ENCODE data around the gene RIC8B. TPM values are rescaled to one million over a fixed set of nuclear protein-coding genes. Genes with fewer than 3 reads are reported as not detected.

The RIC8B gene
- polyA plus RNA-seq, 2 donors, result 1.2 to 1.5 TPM

DNA sequence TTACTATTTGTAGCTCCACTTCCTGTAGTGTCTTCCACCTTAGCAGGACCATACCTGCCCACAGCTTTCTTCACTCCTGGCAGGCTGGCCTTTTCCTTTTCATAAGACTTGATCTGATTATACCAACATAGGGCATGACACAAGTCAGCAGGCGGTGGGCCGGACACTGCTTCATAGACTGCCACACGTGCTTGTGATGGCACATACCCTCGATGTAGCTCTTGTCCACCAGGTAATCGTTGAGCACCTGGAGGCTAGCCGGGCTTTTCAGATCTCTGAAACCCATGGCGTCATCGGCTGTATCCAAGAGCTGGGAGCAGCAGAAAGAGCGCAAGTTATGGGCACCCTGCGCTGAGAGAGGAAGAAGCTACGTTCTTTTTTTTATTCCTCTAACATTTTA is 127.6 kb downstream of the RIC8B start:
- H3K4me1 ChIP-seq (ENCODE audit: control insufficient read depth in 2 of 2, insufficient read depth in 2 of 2, low read length in 1 of 2), result peaks cover 3 to 5% of the 10 kb centered on the region in 2 donors
- no peak overlapping the region for H3K4me3 ChIP-seq (ENCODE audit: low read depth in 1 of 2, low read length in 2 of 2)
- no peaks in the 10 kb centered on the region for H3K36me3 ChIP-seq (ENCODE audit: control insufficient read depth in 2 of 2, insufficient read depth in 2 of 2, low read length in 1 of 2)
- WGBS, 2 donors, result 89 to 91% methylated on average over 11 of the region's 11 CpGs
- no peaks in the 10 kb centered on the region for H3K27me3 ChIP-seq (ENCODE audit: control insufficient read depth in 1 of 2, insufficient read depth in 2 of 2, low read length in 2 of 2)
- H3K9me3 ChIP-seq (ENCODE audit: control insufficient read depth in 2 of 2, insufficient read depth in 1 of 2, low read depth in 1 of 2, low read length in 1 of 2), result no peaks in the 10 kb centered on the region
- H3K27ac ChIP-seq (ENCODE audit: low read depth in 2 of 2, low read length in 1 of 2), result no peak overlapping the region

- 8 to 10% methylated on average over 28 of the region's 28 CpGs for WGBS, 2 donors
- Histone ChIP-seq H3K36me3 (ENCODE audit: control insufficient read depth in 2 of 2, insufficient read depth in 2 of 2, low read length in 1 of 2) (no peaks in the 10 kb centered on the region), H3K4me3 (ENCODE audit: low read depth in 1 of 2, low read length in 2 of 2) (peak overlapping the region in 1 of 2 donors; percentile 45), H3K4me1 (ENCODE audit: control insufficient read depth in 2 of 2, insufficient read depth in 2 of 2, low read length in 1 of 2) (peaks cover 3 to 5% of the 10 kb centered on the region in 2 donors), H3K27ac (ENCODE audit: low read depth in 2 of 2, low read length in 1 of 2) (no peak overlapping the region), H3K27me3 (ENCODE audit: control insufficient read depth in 1 of 2, insufficient read depth in 2 of 2, low read length in 2 of 2) (no peaks in the 10 kb centered on the region), H3K9me3 (ENCODE audit: control insufficient read depth in 2 of 2, insufficient read depth in 1 of 2, low read depth in 1 of 2, low read length in 1 of 2) (no peaks in the 10 kb centered on the region)
Observed at GRCh38 chr12:106903241-106903945, 128.9 kb downstream of the RIC8B start.

DNA sequence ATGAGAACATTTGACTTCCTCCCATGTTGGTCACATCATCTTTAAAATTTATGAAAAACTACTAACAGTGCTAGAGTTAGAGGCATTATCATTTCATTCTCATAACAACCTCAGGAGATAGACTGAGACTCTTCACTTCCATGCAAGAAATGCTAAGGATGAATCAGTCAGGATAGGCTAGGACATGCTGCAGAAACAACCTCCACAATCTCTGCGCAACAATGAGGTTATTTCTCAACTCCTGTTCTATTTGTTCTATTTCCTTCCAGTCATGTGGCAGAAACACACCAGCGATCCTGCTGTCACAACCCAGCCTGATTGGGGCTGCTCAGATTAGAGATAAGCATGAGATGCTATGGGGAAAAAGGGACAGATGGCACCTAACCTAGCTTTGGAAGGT is 132.2 kb downstream of the RIC8B start:
- Histone ChIP-seq H3K4me3 (ENCODE audit: low read depth in 1 of 2, low read length in 2 of 2) (no peak overlapping the region), H3K4me1 (ENCODE audit: control insufficient read depth in 2 of 2, insufficient read depth in 2 of 2, low read length in 1 of 2) (peaks cover 3 to 5% of the 10 kb centered on the region in 2 donors), H3K27me3 (ENCODE audit: control insufficient read depth in 1 of 2, insufficient read depth in 2 of 2, low read length in 2 of 2) (no peaks in the 10 kb centered on the region), H3K36me3 (ENCODE audit: control insufficient read depth in 2 of 2, insufficient read depth in 2 of 2, low read length in 1 of 2) (no peaks in the 10 kb centered on the region), H3K9me3 (ENCODE audit: control insufficient read depth in 2 of 2, insufficient read depth in 1 of 2, low read depth in 1 of 2, low read length in 1 of 2) (no peaks in the 10 kb centered on the region), H3K27ac (ENCODE audit: low read depth in 2 of 2, low read length in 1 of 2) (no peak overlapping the region)
- WGBS, 2 donors, result 72 to 80% methylated on average over 2 of the region's 2 CpGs

DNA sequence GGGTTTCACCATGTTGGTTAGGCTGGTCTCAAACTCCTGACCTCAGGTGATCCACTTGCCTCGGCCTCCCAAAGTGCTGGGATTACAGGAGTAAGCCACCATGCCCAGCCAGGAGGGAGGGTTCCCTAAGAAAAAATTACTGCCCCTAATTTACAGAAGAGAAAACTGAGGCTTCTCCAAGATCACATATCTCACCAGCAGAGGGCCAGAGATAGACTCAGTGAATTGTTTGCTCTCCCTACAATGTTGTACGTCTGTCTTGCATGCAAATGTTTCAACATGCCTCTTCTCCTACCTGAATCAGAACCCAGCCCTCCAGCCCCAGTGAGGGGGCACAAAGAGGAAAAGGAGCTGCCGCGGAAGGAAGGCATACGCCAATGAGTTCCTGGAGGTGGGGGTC is 132.9 kb downstream of the RIC8B start:
- no peak overlapping the region for H3K4me3 ChIP-seq (ENCODE audit: low read depth in 1 of 2, low read length in 2 of 2)
- H3K27ac ChIP-seq (ENCODE audit: low read depth in 2 of 2, low read length in 1 of 2), result no peak overlapping the region
- WGBS, 2 donors, result 69 to 72% methylated on average over 5 of the region's 5 CpGs
- H3K4me1 ChIP-seq (ENCODE audit: control insufficient read depth in 2 of 2, insufficient read depth in 2 of 2, low read length in 1 of 2), result peaks cover 3 to 5% of the 10 kb centered on the region in 2 donors
- no peaks in the 10 kb centered on the region for H3K36me3 ChIP-seq (ENCODE audit: control insufficient read depth in 2 of 2, insufficient read depth in 2 of 2, low read length in 1 of 2)
- no peaks in the 10 kb centered on the region for H3K27me3 ChIP-seq (ENCODE audit: control insufficient read depth in 1 of 2, insufficient read depth in 2 of 2, low read length in 2 of 2)
- H3K9me3 ChIP-seq (ENCODE audit: control insufficient read depth in 2 of 2, insufficient read depth in 1 of 2, low read depth in 1 of 2, low read length in 1 of 2), result no peaks in the 10 kb centered on the region

DNA sequence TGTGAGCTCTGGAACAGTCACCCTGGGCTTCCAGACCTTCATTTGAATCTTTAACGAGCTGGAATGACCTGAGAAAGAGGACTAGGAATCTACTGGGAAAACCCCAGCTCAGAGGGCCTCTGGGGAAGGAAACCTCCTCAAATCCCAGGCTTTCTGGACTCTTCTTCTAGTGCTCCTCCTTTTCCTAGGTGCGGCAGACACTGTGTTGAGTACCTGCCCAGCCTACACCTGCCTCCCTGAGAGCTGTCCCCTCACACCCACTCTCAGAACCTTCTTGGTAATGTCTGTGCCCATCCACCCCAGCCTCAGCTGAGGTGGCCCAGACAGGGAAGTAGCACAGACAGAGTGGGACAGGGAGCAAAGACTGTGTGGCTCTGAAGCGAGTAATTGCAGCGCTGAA is 133.4 kb downstream of the RIC8B start:
- no peak overlapping the region for H3K4me3 ChIP-seq (ENCODE audit: low read depth in 1 of 2, low read length in 2 of 2)
- WGBS, 2 donors, result 68 to 82% methylated on average over 4 of the region's 4 CpGs
- H3K4me1 ChIP-seq (ENCODE audit: control insufficient read depth in 2 of 2, insufficient read depth in 2 of 2, low read length in 1 of 2), result peaks cover 3 to 5% of the 10 kb centered on the region in 2 donors
- H3K27ac ChIP-seq (ENCODE audit: low read depth in 2 of 2, low read length in 1 of 2), result no peak overlapping the region
- no peaks in the 10 kb centered on the region for H3K9me3 ChIP-seq (ENCODE audit: control insufficient read depth in 2 of 2, insufficient read depth in 1 of 2, low read depth in 1 of 2, low read length in 1 of 2)
- no peaks in the 10 kb centered on the region for H3K27me3 ChIP-seq (ENCODE audit: control insufficient read depth in 1 of 2, insufficient read depth in 2 of 2, low read length in 2 of 2)
- H3K36me3 ChIP-seq (ENCODE audit: control insufficient read depth in 2 of 2, insufficient read depth in 2 of 2, low read length in 1 of 2), result no peaks in the 10 kb centered on the region

- Histone ChIP-seq H3K4me3 (ENCODE audit: low read depth in 1 of 2, low read length in 2 of 2) (no peak overlapping the region), H3K9me3 (ENCODE audit: control insufficient read depth in 2 of 2, insufficient read depth in 1 of 2, low read depth in 1 of 2, low read length in 1 of 2) (no peaks in the 10 kb centered on the region), H3K4me1 (ENCODE audit: control insufficient read depth in 2 of 2, insufficient read depth in 2 of 2, low read length in 1 of 2) (no peaks in the 10 kb centered on the region), H3K36me3 (ENCODE audit: control insufficient read depth in 2 of 2, insufficient read depth in 2 of 2, low read length in 1 of 2) (no peaks in the 10 kb centered on the region), H3K27me3 (ENCODE audit: control insufficient read depth in 1 of 2, insufficient read depth in 2 of 2, low read length in 2 of 2) (no peaks in the 10 kb centered on the region), H3K27ac (ENCODE audit: low read depth in 2 of 2, low read length in 1 of 2) (no peak overlapping the region)
- WGBS, 2 donors, result 81 to 84% methylated on average over 3 of the region's 3 CpGs
Observed at GRCh38 chr12:106908561-106908960, 134.1 kb downstream of the RIC8B start.

DNA sequence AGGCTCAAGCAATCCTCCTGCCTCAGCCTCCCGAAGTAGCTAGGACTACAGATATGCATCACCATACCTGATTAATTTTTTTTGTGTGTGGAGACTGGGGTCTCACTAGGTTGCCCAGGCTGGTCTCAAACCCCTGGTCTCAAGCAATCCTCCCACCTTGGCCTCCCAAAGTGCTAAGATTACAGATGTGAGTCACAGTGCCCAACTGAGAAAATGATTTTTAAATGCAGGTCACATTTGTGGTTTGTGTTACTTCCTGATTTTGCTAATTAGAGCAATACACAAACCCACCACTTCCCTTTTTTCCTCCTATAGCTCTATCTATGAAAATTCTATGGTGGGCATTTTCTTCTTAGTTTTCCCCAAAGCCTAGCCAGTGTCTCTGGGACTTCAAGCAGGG is 135.7 kb downstream of the RIC8B start:
- H3K4me3 ChIP-seq (ENCODE audit: low read depth in 1 of 2, low read length in 2 of 2), result no peak overlapping the region
- H3K27ac ChIP-seq (ENCODE audit: low read depth in 2 of 2, low read length in 1 of 2), result no peak overlapping the region
- 92 to 94% methylated on average over 1 of the region's 1 CpG for WGBS, 2 donors
- H3K4me1 ChIP-seq (ENCODE audit: control insufficient read depth in 2 of 2, insufficient read depth in 2 of 2, low read length in 1 of 2), result no peaks in the 10 kb centered on the region
- H3K36me3 ChIP-seq (ENCODE audit: control insufficient read depth in 2 of 2, insufficient read depth in 2 of 2, low read length in 1 of 2), result no peaks in the 10 kb centered on the region
- H3K27me3 ChIP-seq (ENCODE audit: control insufficient read depth in 1 of 2, insufficient read depth in 2 of 2, low read length in 2 of 2), result no peaks in the 10 kb centered on the region
- no peaks in the 10 kb centered on the region for H3K9me3 ChIP-seq (ENCODE audit: control insufficient read depth in 2 of 2, insufficient read depth in 1 of 2, low read depth in 1 of 2, low read length in 1 of 2)

DNA sequence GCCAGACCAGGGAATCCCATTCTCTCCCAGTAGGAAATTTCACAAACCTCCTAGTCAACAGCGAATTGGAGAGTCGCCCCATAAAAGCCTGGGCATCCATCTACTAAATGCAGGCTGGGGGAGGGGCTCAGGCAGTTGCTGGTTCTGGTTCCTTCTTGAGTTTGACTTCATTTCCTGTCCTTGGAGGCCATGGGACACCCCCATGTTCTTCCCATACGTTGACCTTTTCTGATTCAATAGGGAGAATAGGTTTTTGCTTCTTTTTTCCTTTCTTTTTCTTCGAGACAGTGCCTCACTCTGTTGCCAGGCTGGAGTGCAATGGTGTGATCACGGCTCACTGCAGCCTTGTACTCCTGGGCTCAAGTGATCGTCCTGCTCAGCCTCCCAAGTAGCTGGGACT is 137.1 kb downstream of the RIC8B start:
- Histone ChIP-seq H3K27me3 (ENCODE audit: control insufficient read depth in 1 of 2, insufficient read depth in 2 of 2, low read length in 2 of 2) (no peaks in the 10 kb centered on the region), H3K9me3 (ENCODE audit: control insufficient read depth in 2 of 2, insufficient read depth in 1 of 2, low read depth in 1 of 2, low read length in 1 of 2) (no peaks in the 10 kb centered on the region), H3K36me3 (ENCODE audit: control insufficient read depth in 2 of 2, insufficient read depth in 2 of 2, low read length in 1 of 2) (no peaks in the 10 kb centered on the region), H3K27ac (ENCODE audit: low read depth in 2 of 2, low read length in 1 of 2) (no peak overlapping the region), H3K4me3 (ENCODE audit: low read depth in 1 of 2, low read length in 2 of 2) (no peak overlapping the region), H3K4me1 (ENCODE audit: control insufficient read depth in 2 of 2, insufficient read depth in 2 of 2, low read length in 1 of 2) (no peaks in the 10 kb centered on the region)
- WGBS, 2 donors, result 91 to 92% methylated on average over 6 of the region's 6 CpGs

DNA sequence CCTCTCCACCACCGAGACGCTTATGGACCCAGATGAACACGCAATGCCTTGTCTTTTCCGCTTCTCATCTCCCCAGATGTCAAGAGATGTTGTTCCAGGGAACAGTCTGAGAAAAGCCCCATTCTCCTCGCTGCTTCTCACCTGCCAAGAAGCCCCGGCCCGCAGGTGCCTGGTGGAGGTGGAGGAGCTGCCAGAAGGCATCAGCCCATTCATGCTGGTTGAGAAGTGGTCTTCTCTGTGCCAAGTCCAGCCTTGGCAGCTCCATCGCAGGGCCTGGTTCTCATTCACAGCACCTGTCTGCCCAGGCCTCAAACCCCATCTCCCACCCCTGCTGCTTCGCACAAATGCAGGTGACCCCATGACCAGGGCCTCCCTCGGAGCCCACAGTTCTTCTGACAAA is 139.0 kb downstream of the RIC8B start:
- Histone ChIP-seq H3K36me3 (ENCODE audit: control insufficient read depth in 2 of 2, insufficient read depth in 2 of 2, low read length in 1 of 2) (no peaks in the 10 kb centered on the region), H3K9me3 (ENCODE audit: control insufficient read depth in 2 of 2, insufficient read depth in 1 of 2, low read depth in 1 of 2, low read length in 1 of 2) (no peaks in the 10 kb centered on the region), H3K4me3 (ENCODE audit: low read depth in 1 of 2, low read length in 2 of 2) (no peak overlapping the region), H3K27me3 (ENCODE audit: control insufficient read depth in 1 of 2, insufficient read depth in 2 of 2, low read length in 2 of 2) (no peaks in the 10 kb centered on the region), H3K27ac (ENCODE audit: low read depth in 2 of 2, low read length in 1 of 2) (no peak overlapping the region), H3K4me1 (ENCODE audit: control insufficient read depth in 2 of 2, insufficient read depth in 2 of 2, low read length in 1 of 2) (no peaks in the 10 kb centered on the region)
- WGBS, 2 donors, result 95 to 97% methylated on average over 10 of the region's 10 CpGs
